ENCODE data around the gene CASS4.

The CASS4 gene

DNA sequence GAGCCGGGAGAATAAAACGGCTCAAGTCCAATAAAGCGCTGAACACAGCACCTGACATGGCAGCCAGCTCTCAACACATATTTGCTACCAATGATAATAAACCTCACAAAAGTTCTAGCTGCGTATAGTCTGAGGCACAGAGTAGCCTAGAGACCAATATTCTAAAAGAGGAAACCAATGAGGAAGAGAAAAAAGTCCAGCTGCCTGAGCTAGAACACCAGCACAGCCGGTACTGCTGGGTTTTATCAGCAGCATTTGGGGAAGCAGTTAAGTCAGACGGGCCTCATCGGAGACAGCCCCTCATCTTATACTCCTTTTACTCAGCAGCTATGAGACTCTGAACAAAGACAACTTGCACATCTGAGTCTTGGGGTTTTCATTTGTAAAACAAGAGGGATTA is 53.9 kb downstream of the CASS4 start:
- no peak for ATAC-seq
- H3K36me3 Mint-ChIP-seq = peaks cover 23% of the 10 kb centered on the region
- no peak overlapping the region for H3K4me3 Mint-ChIP-seq
- H3K4me1 Mint-ChIP-seq = peaks cover 49% of the 10 kb centered on the region
- H3K9me3 Mint-ChIP-seq = no peaks in the 10 kb centered on the region
- no peak for DNase-seq (ENCODE audit: low spot score in 2 of 2)
- no peak overlapping the region for H3K27ac Mint-ChIP-seq

DNA sequence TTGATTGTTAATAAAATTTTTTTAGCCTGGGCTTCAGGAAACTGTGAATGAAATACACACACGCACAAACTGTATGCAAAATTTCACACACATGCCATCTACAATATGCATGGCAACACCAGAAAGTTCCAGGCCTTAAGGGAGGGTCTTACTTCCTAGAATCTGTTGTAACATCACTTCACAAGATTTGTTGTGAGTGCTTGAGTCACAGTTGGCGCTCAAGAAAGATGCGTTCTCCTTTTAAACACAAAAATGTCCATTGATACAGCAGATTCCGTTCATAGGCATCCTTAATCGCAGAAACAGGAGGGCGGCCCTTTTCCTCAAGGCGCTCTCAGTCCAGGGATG is 55.9 kb downstream of the CASS4 start:
- peaks cover 42% of the 10 kb centered on the region for H3K36me3 Mint-ChIP-seq
- peak overlapping the region; percentile 91 for H3K4me3 Mint-ChIP-seq
- H3K4me1 Mint-ChIP-seq = peaks cover 41% of the 10 kb centered on the region
- H3K27ac Mint-ChIP-seq = peak overlapping the region; percentile 96
- H3K9me3 Mint-ChIP-seq = no peaks in the 10 kb centered on the region
- peak; percentile 42 for ATAC-seq
- DNase-seq (ENCODE audit: low spot score in 2 of 2) = no peak

DNA sequence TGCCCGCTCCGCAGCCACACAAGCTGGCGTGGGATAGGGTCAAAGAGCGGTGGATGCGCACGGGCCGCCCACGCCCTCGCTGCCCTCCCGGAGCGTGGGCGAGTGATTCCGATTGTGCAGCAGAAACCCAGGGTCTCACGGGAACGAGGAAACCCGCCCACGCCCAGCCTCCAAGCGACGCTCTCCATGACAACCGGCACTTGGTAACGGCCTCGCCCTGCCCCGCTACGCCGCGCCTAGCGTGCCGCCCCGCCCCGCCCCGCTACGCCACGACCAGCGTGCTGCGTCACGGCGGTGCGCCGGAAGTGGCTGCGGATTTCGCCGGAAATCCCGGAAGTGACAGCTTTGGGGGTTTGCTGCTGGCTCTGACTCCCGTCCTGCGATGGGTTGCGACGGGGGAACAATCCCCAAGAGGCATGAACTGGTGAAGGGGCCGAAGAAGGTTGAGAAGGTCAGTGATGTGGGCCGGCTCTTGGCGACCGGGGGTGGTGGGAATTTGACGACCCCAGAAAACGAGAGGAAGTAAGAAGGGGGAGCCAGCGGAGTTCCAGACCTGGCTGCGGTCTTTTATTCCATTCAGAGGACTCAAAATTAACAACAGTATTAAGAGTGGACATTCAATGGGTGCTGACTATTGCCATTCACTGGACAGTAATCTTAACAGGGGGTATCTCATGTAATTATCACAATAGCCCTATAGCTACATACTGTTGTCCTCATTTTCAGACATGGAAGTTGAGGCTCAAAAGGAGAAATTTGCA is 56.4 kb downstream of the CASS4 start, which contains the start of gene RTF2:
Gene RTF2 (plus strand): TSS at position 312 of the 761 bp plus-strand sequence. CDS start 71 bp downstream, at position 383.
- Mint-ChIP-seq H3K9me3 (no peaks in the 10 kb centered on the region), H3K36me3 (peaks cover 48% of the 10 kb centered on the region), H3K4me3 (peak within 1 kb of the TSS; percentile 91), H3K4me1 (peaks cover 35% of the 10 kb centered on the region), H3K27ac (peak within 1 kb of the TSS; percentile 96)
- peak; percentile 96 to 99 for DNase-seq (ENCODE audit: low spot score in 2 of 2)
- ATAC-seq = peak; percentile 99

DNA sequence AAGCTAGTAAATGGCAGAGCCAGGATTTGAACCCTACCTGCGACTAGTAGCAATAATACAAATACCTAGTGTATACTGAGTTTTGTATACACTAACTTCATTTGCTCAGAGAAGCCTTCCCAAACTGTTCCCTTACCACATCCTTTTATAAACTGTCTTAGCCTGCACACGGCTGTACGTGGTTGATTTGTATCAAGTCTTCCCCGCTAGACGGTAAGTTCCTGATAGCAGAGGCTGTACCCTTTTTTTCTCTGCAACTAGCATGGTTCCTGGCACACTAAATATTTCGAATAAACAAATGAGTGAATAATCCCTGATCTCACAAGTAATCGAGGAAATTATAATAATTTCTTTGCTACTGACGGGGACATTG is 57.0 kb downstream of the CASS4 start:
- Mint-ChIP-seq H3K27ac (peak overlapping the region; percentile 96), H3K4me3 (peak overlapping the region; percentile 91), H3K9me3 (no peaks in the 10 kb centered on the region), H3K4me1 (peaks cover 29% of the 10 kb centered on the region), H3K36me3 (peaks cover 53% of the 10 kb centered on the region)
- DNase-seq (ENCODE audit: low spot score in 2 of 2) (no peak), ATAC-seq (no peak)

DNA sequence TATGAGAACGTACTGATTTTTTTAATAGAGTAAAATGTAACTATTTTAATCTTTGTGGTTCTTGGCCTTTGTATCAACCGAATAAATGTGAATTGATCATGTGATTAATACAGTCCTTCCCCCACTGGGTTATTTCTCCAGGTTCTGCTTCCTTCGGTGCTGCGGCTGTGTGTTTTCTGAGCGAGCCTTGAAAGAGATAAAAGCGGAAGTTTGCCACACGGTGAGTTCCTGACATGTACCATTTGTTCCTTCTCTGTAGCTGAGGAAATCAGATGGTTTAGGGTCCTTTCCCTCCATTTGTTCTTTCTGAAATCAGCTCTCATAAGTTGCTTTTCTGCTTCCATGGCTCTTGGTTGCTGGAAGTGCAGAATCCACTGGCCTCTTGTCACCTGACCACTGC is 71.9 kb downstream of the CASS4 start:
- Mint-ChIP-seq H3K4me3 (no peak overlapping the region), H3K36me3 (peaks cover 100% of the 10 kb centered on the region), H3K27ac (peak overlapping the region; percentile 13), H3K9me3 (no peaks in the 10 kb centered on the region), H3K4me1 (peaks cover 20% of the 10 kb centered on the region)
- ATAC-seq (no peak), DNase-seq (ENCODE audit: low spot score in 2 of 2) (no peak)

DNA sequence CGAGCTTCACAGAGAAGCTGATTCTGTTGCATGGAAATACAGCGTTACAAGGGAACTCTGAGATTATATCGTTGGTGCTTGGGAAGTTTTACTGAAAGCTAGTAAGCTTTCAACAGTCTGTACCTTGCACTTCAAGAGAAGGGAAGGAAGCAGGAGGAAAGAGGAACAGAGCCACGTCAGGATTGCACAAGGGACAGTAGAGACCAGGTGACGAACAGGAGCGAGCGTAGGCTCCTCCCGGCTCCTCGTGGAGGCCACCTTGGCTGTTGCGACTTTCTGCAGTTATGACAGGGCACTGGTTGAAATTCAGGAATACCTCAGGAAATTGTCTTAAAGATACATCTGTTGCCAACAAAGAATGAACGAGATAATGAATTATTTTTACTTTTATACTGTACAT is 75.2 kb downstream of the CASS4 start:
- H3K27ac Mint-ChIP-seq = peak overlapping the region; percentile 23
- no peaks in the 10 kb centered on the region for H3K9me3 Mint-ChIP-seq
- no peak overlapping the region for H3K4me3 Mint-ChIP-seq
- H3K36me3 Mint-ChIP-seq = peaks cover 98% of the 10 kb centered on the region
- peaks cover 8% of the 10 kb centered on the region for H3K4me1 Mint-ChIP-seq
- ATAC-seq = no peak
- no peak for DNase-seq (ENCODE audit: low spot score in 2 of 2)

DNA sequence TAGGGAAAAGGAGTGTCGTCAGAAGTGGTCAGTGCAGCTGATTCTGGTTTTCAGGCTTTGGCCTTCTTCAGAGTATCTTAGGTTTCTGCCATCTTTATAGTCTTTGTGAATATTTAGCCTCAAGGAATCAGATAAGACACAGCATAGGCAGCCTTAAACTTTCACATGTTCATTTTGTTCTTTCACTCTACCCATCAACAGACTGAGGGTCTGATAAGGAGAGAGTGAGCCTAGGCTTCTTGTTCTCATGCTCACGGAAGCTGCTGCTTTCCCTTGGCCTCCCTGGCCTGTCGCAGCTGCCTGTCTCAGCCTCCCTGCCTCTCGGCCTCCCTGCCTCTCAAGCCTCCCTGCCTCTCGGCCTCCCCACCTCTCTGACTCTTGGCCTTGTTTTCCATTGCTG is 76.5 kb downstream of the CASS4 start:
- DNase-seq (ENCODE audit: low spot score in 2 of 2) (no peak), ATAC-seq (no peak)
- H3K27ac Mint-ChIP-seq = no peak overlapping the region
- H3K9me3 Mint-ChIP-seq = no peaks in the 10 kb centered on the region
- H3K4me1 Mint-ChIP-seq = peaks cover 8% of the 10 kb centered on the region
- peaks cover 97% of the 10 kb centered on the region for H3K36me3 Mint-ChIP-seq
- H3K4me3 Mint-ChIP-seq = no peak overlapping the region

DNA sequence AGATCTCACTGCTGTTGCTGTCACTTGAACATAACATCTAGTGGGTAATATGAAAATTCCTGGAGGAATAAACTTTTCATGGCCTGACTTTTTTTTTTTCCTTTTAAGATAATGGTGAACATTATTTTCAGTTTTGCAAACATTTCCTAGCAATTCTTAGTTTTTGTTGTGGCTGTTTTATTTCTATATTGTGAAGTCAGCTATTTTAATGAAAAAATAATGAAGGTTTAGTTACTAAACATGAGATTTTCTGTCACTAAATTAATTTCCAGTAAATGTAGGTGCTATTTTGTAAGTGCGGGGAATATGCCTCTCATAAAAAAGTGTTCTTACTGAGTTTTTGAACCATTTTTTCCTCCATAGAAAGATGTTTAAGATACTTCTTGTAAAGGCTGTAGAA is 89.1 kb downstream of the CASS4 start:
- no peak for ATAC-seq
- Mint-ChIP-seq H3K4me1 (no peaks in the 10 kb centered on the region), H3K4me3 (no peak overlapping the region), H3K9me3 (no peaks in the 10 kb centered on the region), H3K36me3 (peaks cover 11% of the 10 kb centered on the region), H3K27ac (no peak overlapping the region)
- no peak for DNase-seq (ENCODE audit: low spot score in 2 of 2)

DNA sequence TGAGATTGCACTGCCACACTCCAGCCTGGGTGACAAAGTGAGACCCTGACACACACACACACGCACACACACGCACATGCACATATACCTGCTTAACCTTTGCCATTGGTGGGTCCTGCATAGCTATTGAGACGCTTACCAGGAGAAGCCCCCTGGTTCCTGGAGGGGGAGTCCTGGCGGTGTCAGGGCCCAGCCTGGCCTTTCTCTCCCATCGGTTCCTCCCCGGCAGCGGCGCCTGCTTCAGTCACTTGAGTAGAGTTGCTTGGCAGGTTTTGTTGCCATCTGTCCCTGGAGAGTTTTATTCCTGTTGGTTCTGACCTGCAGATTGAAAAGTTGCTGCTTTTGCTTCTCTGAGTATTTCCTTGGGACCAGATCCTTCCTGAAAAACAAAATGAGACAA is 91.9 kb downstream of the CASS4 start:
- H3K36me3 Mint-ChIP-seq = peaks cover 20% of the 10 kb centered on the region
- DNase-seq (ENCODE audit: low spot score in 2 of 2) = no peak
- ATAC-seq = no peak
- H3K9me3 Mint-ChIP-seq = no peaks in the 10 kb centered on the region
- peaks cover 9% of the 10 kb centered on the region for H3K4me1 Mint-ChIP-seq
- no peak overlapping the region for H3K27ac Mint-ChIP-seq
- no peak overlapping the region for H3K4me3 Mint-ChIP-seq

DNA sequence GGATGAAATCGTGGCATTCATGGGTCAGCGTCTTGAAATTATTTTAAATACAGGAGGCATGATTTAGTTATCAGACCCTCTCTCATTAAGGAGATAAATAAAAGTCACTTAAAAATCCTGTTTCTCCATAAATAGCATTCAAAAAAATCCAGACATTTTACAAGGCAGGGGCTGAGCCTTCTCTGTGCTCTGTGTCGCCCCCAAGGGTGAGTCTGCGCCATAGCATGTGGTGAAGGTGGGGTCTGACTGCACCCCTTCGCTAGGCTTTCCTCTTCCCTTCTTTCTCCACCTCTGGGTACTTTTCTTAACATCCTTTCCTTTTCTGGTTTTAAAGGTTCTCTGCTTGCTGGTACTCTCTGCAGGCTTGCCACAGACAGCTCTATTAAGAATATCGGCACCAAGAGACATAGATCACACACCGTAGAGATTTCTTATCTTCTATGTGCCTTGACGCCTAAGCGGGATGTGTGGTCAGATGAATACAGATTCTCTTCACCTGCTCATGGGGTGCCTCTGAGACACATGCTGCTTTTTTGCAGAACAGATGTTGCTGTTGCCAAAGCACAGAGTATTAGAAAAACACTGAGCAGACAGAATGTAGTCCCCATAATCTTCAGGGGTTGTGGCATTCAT is 92.4 kb downstream of the CASS4 start:
- H3K27ac Mint-ChIP-seq = no peak overlapping the region
- peak in 1 of 2 donors; percentile 49 for DNase-seq (ENCODE audit: low spot score in 2 of 2)
- H3K36me3 Mint-ChIP-seq = peaks cover 23% of the 10 kb centered on the region
- no peak overlapping the region for H3K4me3 Mint-ChIP-seq
- no peak for ATAC-seq
- H3K4me1 Mint-ChIP-seq = peaks cover 9% of the 10 kb centered on the region
- H3K9me3 Mint-ChIP-seq = no peaks in the 10 kb centered on the region

DNA sequence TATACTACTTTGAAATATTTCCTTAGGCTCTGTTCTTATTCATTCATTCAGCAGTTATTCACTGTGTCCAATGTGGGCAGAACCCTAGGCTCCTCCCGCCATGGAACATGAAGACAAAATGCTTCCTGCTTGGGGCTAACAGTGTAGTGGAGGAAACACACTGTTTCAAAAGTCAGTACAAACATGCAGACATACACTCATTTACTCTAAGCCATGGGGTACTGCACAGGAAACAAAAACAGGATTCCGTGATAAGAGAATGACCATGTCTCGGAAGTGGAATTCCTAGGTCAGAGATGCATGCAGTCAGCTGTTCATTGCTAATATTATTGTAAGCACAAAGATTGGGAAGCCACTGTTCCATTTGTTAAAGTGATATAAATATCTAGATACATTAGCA is 94.0 kb downstream of the CASS4 start:
- Mint-ChIP-seq H3K9me3 (no peaks in the 10 kb centered on the region), H3K4me1 (peaks cover 9% of the 10 kb centered on the region), H3K27ac (no peak overlapping the region), H3K36me3 (peaks cover 16% of the 10 kb centered on the region), H3K4me3 (no peak overlapping the region)
- DNase-seq (ENCODE audit: low spot score in 2 of 2) = no peak
- no peak for ATAC-seq
